IPS DF 19.7 (cell line): ENCODE measurements around the gene RFXAP.

Source experiments
- DNase-seq: peaks from one replicate; pipeline ENCODE4 v3.0.0-alpha.2; 2013; ENCODE audit warnings: low read depth, low spot score

Gene RFXAP

DNA sequence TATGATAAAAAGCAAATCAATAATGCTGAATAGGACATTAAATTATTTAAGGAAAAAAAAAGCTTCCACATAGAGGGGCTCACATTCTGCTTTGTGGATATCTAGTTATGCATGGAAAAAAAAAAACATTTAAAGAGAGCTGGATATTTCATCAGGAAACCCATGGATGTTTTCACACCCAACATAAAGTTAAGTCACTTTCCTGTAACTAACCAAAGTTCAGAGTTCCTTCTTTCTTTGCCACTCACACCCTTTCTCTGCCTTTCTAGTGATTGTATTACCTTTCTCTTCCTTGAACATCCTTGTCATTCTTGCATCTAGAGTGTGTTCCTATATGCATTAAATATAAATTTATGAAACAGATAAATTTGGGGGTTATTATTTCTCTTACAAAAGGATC lies 47.2 kb downstream of the RFXAP start:
- no peak for DNase-seq

GRCh38 chr13:36870050-36870692 lies 51.1 kb downstream of the RFXAP start:
- no peak for DNase-seq

- no peak for DNase-seq
These were observed 53.6 kb downstream of the RFXAP start for GRCh38 chr13:36872621-36873020.

DNA sequence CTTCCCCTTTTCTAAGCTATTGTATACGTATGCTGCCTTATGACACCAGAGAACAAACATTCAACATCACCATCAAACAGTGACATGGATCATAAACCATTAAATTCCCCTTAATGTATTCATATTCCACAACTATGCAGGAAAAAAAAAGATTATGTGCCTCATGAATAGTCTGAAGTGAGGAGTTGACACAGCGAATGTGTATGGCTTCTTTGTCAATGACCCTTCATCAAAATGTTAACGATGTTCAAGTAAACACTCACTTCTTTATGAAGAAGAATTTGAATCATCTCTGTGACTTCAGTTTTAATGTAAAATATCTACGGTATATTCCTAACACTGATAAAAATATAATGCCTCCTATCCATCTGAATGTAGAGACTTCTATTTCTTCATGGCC lies 56.4 kb downstream of the RFXAP start:
- no peak for DNase-seq

DNA sequence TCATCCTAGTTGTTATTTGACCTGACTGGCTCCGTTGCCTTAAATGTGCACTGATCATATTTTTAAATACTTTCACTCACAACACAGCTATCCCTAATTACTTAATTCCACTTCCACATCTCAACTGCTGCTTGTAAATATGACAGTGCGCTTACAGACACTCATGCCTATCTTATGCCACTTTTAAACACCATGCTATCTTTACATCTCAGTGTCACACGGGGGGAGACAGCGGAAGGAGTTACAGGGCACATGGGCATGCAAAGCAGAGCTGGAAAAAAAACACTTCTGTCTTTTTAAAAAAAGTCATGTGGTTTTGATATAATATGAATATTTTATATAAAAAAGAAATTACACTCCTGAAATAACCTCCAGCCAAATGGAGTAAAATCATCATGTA lies 56.9 kb downstream of the RFXAP start:
- no peak for DNase-seq
